ENCODE results near the gene ART1.
A peak's percentile ranks its signal among the peaks of the same experiment; 100 is the strongest.
"Not testable (repeated sequence)": the region's sequence is repeated elsewhere in the genome, so short reads cannot be mapped to it uniquely, and the experiment has no call there.

ART1 gene

DNA sequence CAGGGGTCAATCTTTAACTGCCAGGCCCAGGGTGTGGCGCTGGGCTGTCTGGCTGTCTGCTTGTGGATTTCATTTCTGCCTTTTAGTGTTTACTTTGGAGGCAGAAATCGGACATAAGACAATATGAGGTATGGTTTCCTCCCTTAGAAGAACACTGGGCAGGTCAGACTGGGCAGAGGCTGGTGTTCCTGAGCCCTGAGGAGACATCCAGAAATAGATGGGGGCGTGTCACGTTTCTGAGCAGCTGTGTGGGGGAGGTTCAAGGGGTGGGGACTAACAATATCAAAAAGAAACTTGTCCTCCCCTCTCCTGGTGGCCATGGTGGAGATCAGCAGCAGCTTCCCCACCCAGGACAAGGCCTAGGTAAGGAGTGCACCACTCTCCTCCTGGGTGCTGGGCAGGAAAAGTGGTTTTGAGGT, at the start of gene ART1:
Gene ART1, plus strand, starts transcription at position 312 of the 419 bp plus-strand sequence. CDS start 14,086 bp downstream, outside the sequence.
- no peak within 1 kb of the TSS for H3K4me3 Mint-ChIP-seq
- H3K27ac Mint-ChIP-seq, result no peak within 1 kb of the TSS
- ATAC-seq (no peak), DNase-seq (no peak)
- H3K9me3 Mint-ChIP-seq, result no peaks in the 10 kb centered on the region
- peaks cover 19% of the 10 kb centered on the region for H3K4me1 Mint-ChIP-seq
- peaks cover 76% of the 10 kb centered on the region for H3K27me3 Mint-ChIP-seq

DNA sequence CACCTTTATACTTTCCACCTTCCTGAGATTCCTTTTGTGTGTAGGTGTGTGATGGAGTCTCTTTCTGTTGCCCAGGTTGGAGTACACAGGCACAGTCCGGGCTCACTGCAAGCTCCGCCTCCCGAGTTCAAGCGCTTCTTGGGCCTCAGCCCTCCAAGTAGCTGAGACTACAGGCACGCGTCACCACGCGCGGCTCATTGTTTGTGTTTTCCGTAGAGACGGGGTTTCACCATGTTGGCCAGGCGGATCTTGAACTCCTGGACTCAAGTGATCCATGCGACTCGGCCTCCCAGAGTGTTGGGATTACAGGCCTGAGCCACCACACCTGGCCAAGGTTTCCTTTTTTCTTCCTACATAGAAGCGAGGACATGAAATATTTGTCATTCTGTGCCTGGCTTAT, 47.2 kb upstream of the ART1 start:
- DNase-seq, H3K27ac Mint-ChIP-seq, H3K9me3 Mint-ChIP-seq, H3K4me3 Mint-ChIP-seq, ATAC-seq, H3K4me1 Mint-ChIP-seq, H3K27me3 Mint-ChIP-seq: not testable (repeated sequence)

DNA sequence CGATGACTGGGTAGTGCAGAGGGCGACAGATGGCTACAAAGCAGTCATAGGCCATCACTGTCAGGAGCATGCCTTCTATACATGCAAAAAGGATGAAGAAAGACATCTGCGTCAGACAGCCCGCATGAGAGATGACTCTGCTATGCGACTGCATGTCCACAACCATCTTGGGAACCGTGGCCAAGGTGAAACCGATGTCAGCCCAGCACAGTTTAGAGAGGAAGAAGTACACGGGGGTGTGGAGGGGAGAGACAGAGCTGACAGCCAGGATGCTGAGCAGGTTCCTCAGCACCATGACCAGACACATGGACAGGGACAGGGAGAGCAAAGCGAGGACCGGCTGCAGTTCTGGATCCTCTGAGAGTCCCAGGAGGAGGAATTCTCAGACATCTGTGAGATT, 44.7 kb upstream of the ART1 start:
- not testable (repeated sequence) for DNase-seq, H3K27me3 Mint-ChIP-seq, H3K27ac Mint-ChIP-seq, H3K9me3 Mint-ChIP-seq, H3K4me1 Mint-ChIP-seq, H3K4me3 Mint-ChIP-seq, ATAC-seq

- Mint-ChIP-seq H3K9me3 (no peaks in the 10 kb centered on the region), H3K4me1 (no peaks in the 10 kb centered on the region), H3K27ac (no peak overlapping the region), H3K4me3 (no peak overlapping the region), H3K27me3 (no peaks in the 10 kb centered on the region)
- ATAC-seq (no peak), DNase-seq (no peak)
These were observed 40.8 kb upstream of the ART1 start for GRCh38 chr11:3604167-3604566.

DNA sequence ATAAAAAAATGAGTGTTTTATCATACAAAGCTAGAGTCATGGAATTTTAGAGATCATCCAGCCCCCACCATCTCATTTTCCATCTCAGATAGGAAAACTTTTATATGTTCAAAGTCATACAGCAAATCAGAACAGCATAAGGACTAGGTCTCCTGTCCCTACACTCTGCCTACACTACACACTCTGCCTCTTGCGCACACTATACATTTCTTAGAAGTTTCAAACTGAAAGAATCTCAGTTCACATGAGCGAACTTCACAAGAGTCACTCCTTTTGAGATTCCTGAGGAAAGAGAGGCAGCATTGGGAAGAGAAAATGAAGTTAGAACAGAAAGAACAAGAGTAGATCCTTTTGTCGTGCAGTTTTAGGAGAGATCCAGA, 39.7 kb upstream of the ART1 start:
- DNase-seq (no peak), ATAC-seq (no peak)
- H3K27ac Mint-ChIP-seq, result no peak overlapping the region
- no peak overlapping the region for H3K4me3 Mint-ChIP-seq
- H3K9me3 Mint-ChIP-seq, result no peaks in the 10 kb centered on the region
- H3K27me3 Mint-ChIP-seq, result no peaks in the 10 kb centered on the region
- H3K4me1 Mint-ChIP-seq, result no peaks in the 10 kb centered on the region

GRCh38 chr11:3605771-3606203, 39.1 kb upstream of the ART1 start:
- Mint-ChIP-seq H3K4me3 (no peak overlapping the region), H3K27ac (no peak overlapping the region), H3K4me1 (no peaks in the 10 kb centered on the region), H3K9me3 (no peaks in the 10 kb centered on the region), H3K27me3 (no peaks in the 10 kb centered on the region)
- DNase-seq (no peak), ATAC-seq (no peak)

DNA sequence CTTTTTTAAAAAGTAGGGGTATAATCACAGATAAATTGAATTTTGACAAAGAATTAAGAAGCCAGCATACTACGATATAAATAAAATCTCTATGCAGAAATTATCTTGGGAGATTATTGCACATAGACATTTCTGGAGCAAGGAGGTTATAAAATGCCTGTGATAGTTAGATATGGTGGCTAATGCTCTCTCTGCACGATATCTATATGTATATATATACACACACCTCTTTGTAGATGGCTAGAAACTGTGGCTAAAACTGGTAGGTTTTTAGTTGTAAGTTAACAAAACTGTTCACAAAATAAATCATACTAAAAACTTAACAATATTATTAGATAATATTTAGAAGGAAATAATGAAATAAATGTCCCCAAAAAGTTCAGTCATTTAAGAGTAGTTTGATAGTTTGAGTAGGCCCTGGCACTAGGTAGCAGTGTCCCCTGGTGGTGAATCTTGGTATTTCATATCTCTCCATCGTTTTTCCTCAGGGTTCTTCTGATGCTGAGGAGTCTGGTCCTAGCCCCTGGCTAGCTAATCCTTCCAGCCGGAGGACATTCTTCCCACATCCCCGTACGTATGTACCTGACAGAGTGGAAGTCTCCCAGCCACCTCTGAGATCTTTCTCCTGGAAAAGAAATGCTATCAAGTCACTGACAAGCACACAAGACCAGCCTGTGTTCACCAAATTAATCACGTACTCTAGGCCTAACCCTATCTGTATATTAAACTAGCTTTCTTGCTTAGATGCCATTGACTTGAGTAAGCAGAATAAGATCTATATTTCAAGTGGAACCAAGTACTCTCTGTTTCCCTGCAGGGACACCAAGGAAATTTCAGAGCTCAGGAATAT, 35.3 kb upstream of the ART1 start:
- H3K4me3 Mint-ChIP-seq, result no peak overlapping the region
- peak; percentile 13 to 24 for DNase-seq
- ATAC-seq, result no peak

DNA sequence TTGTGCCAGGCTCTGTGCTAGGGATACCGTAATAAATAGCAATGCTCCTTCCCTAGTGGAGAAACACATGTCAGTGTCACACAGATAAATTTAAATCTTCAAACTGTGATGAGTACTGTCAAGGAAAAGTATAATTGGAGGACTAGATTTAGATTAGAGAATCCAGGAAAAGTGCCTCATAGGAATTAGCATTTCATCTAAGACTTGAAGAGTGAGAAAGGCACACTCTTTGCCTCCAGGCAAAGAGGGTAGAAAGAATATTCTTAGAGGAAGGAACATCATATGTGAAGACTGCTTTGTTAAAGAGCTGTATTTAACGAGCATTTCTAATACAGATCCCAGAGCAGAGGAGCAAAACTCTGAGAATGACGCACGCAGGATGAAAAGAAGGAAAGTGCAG, 34.1 kb upstream of the ART1 start:
- DNase-seq (no peak), ATAC-seq (no peak)
- no peak overlapping the region for H3K4me3 Mint-ChIP-seq
- H3K4me1 Mint-ChIP-seq, result peaks cover 19% of the 10 kb centered on the region
- H3K9me3 Mint-ChIP-seq, result no peaks in the 10 kb centered on the region
- H3K27ac Mint-ChIP-seq, result no peak overlapping the region
- H3K27me3 Mint-ChIP-seq, result no peaks in the 10 kb centered on the region

More for the DNA sequence above, 35.3 kb upstream of the ART1 start:
- Mint-ChIP-seq H3K4me1 (peaks cover 10% of the 10 kb centered on the region), H3K27ac (no peak overlapping the region), H3K9me3 (no peaks in the 10 kb centered on the region), H3K27me3 (no peaks in the 10 kb centered on the region)

DNA sequence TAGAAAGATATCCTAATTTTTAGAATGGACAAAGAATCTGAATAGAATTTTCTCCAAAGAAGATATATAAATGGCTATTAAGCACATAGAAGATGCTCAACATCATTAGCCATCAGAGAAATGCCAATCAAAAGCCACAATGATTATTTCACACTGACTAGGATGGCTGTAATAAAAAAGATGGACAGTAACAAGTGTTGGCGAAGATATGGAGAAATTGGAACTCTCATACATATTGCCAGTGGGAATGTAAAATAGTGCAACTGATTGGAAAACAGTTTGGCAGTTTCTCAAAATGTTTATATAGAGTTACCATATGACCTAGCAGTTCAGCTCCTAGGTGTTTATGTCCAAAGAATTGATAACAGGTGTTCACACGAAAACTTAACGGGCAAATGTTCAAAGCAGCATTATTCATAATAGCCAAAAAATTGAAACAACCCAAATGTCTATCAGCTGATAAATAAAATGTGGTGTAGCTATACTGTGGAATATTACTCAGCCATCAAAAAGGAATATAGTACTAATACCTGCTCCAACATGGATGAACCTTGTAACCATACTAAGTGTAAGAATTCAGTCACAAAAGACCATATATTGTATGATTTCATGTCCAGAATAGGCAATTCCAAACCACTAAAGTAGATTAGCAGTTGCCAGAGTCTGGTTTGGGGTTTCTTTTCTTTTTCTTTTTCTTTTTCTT, 32.8 kb upstream of the ART1 start:
- H3K4me1 Mint-ChIP-seq, result peaks cover 19% of the 10 kb centered on the region
- H3K27ac Mint-ChIP-seq, result no peak overlapping the region
- ATAC-seq, result no peak
- H3K9me3 Mint-ChIP-seq, result no peaks in the 10 kb centered on the region
- H3K4me3 Mint-ChIP-seq, result no peak overlapping the region
- no peak for DNase-seq
- H3K27me3 Mint-ChIP-seq, result no peaks in the 10 kb centered on the region

GRCh38 chr11:3613998-3614741, 30.8 kb upstream of the ART1 start:
- peak; percentile 19 for ATAC-seq
- no peaks in the 10 kb centered on the region for H3K27me3 Mint-ChIP-seq
- H3K27ac Mint-ChIP-seq, result no peak overlapping the region

GRCh38 chr11:3614742-3615171, 30.2 kb upstream of the ART1 start:
- Mint-ChIP-seq H3K4me1 (peaks cover 19% of the 10 kb centered on the region), H3K9me3 (no peaks in the 10 kb centered on the region), H3K27ac (no peak overlapping the region), H3K4me3 (peak overlapping the region; percentile 24 to 75), H3K27me3 (no peaks in the 10 kb centered on the region)
- ATAC-seq, result peak; percentile 99
- peak; percentile 39 to 63 for DNase-seq

More at GRCh38 chr11:3613998-3614741, 30.8 kb upstream of the ART1 start:
- Mint-ChIP-seq H3K4me3 (peak overlapping the region; percentile 24 to 75), H3K9me3 (no peaks in the 10 kb centered on the region), H3K4me1 (peaks cover 19% of the 10 kb centered on the region)
- no peak for DNase-seq

GRCh38 chr11:3615998-3616397, 28.9 kb upstream of the ART1 start:
- Mint-ChIP-seq H3K4me3 (no peak overlapping the region), H3K4me1 (peaks cover 19% of the 10 kb centered on the region), H3K9me3 (no peaks in the 10 kb centered on the region), H3K27me3 (no peaks in the 10 kb centered on the region), H3K27ac (peak overlapping the region in 1 of 2 donors; percentile 72)
- DNase-seq (no peak), ATAC-seq (no peak)

- H3K4me3 Mint-ChIP-seq, result no peak overlapping the region
- ATAC-seq, result no peak
- H3K27ac Mint-ChIP-seq, result peak overlapping the region in 1 of 2 donors; percentile 75
- H3K27me3 Mint-ChIP-seq, result no peaks in the 10 kb centered on the region
- H3K4me1 Mint-ChIP-seq, result peaks cover 19% of the 10 kb centered on the region
- no peaks in the 10 kb centered on the region for H3K9me3 Mint-ChIP-seq
- DNase-seq, result no peak
These were observed 28.0 kb upstream of the ART1 start for GRCh38 chr11:3616721-3617460.

DNA sequence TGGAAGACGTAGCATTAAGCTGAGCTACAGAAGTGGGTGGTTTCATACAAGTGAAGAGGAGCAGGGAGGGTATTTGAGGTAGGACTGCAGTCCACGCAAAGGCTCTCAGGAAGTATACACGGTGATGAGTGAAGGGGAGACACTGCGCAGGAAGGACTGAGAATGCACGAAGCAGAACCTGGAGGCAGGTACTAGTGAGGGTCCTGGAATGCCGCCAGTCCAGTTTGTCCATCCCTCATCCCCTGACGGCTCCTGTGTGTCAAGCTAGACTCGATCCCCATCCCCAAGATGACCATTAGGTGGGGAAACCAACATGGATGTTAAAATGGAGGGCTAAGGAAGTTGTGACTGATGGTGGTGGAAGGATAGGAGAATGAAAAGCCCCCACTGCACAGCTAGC, 26.9 kb upstream of the ART1 start:
- H3K27me3 Mint-ChIP-seq, result no peaks in the 10 kb centered on the region
- H3K27ac Mint-ChIP-seq, result no peak overlapping the region
- H3K4me3 Mint-ChIP-seq, result no peak overlapping the region
- peaks cover 19% of the 10 kb centered on the region for H3K4me1 Mint-ChIP-seq
- H3K9me3 Mint-ChIP-seq, result no peaks in the 10 kb centered on the region
- DNase-seq, result no peak
- no peak for ATAC-seq

- Mint-ChIP-seq H3K4me3 (no peak overlapping the region), H3K27ac (no peak overlapping the region), H3K27me3 (peaks cover 12% of the 10 kb centered on the region), H3K4me1 (peaks cover 11% of the 10 kb centered on the region), H3K9me3 (no peaks in the 10 kb centered on the region)
- ATAC-seq, result no peak
- DNase-seq, result no peak
These were observed 22.4 kb upstream of the ART1 start for GRCh38 chr11:3622521-3622920.
